Measurements from ENCODE around the gene FRMD5. TPM values are rescaled to one million over a fixed set of nuclear protein-coding genes. Genes with fewer than 3 reads are reported as not detected.

FRMD5 gene
- total RNA-seq, 1 experiment from 2014 or later: 6.5 TPM

DNA sequence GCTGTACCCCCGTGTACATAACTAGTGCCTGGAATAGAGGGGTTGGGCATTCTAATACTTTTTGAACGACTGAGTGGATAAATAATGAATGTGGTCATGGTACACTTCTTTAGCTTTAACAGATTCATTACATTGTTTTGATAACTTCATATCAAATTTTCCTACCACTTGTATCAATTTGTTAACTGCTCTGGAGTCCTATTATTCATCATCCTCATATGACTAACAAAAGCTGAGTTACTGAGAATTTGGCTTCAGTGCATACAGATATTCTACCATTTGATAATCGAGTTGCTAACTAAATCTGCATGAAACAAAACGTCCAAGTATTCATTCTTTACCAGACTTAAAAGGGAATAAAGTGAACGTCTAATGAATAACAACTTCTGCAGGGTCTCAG lies 31.7 kb downstream of the FRMD5 start:
- POLR2A ChIA-PET (ENCODE audit: unreplicated experiment): interaction anchor here (0.8 kb wide), 1 partner anchor 137 kb away, joined by 3 read pairs; no protein-coding TSS in a partner anchor
- H3K27me3 ChIP-seq (ENCODE audit: insufficient read depth, low read depth): no peaks in the 10 kb centered on the region
- no TSS peak for BruUV-seq (replicated peaks)
- H2AFZ ChIP-seq: no peak overlapping the region
- TF ChIP-seq, protein P1, sequence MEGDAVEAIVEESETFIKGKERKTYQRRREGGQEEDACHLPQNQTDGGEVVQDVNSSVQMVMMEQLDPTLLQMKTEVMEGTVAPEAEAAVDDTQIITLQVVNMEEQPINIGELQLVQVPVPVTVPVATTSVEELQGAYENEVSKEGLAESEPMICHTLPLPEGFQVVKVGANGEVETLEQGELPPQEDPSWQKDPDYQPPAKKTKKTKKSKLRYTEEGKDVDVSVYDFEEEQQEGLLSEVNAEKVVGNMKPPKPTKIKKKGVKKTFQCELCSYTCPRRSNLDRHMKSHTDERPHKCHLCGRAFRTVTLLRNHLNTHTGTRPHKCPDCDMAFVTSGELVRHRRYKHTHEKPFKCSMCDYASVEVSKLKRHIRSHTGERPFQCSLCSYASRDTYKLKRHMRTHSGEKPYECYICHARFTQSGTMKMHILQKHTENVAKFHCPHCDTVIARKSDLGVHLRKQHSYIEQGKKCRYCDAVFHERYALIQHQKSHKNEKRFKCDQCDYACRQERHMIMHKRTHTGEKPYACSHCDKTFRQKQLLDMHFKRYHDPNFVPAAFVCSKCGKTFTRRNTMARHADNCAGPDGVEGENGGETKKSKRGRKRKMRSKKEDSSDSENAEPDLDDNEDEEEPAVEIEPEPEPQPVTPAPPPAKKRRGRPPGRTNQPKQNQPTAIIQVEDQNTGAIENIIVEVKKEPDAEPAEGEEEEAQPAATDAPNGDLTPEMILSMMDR (conservative IDR thresholded peaks at IDR 0.05): no peak
- no peak for TF ChIP-seq EZH2 (IDR thresholded peaks at IDR 0.05; ENCODE audit: low read depth)
- CTCF ChIA-PET: no interaction called here
- intact Hi-C loops (cut with micrococcal nuclease; ENCODE audit: unreplicated experiment): no loop called here
- no peaks in the 10 kb centered on the region for H3K9me3 ChIP-seq (ENCODE audit: insufficient read depth, low read depth)
- no peak overlapping the region for H3K27ac ChIP-seq
- no peaks in the 10 kb centered on the region for H3K9me2 ChIP-seq (ENCODE audit: insufficient read depth)
- H3K4me1 ChIP-seq (replicated peaks; ENCODE audit: insufficient read depth): peaks cover 19% of the 10 kb centered on the region
- H3K79me2 ChIP-seq (ENCODE audit: low read depth): no peaks in the 10 kb centered on the region
- peaks cover 8% of the 10 kb centered on the region for H3F3A ChIP-seq (ENCODE audit: insufficient read depth, low read depth)
- no peak for DNase-seq
- no peaks in the 10 kb centered on the region for H4K20me1 ChIP-seq (ENCODE audit: insufficient read depth)
- H3K36me3 ChIP-seq (ENCODE audit: low read depth): no peaks in the 10 kb centered on the region
- no peak overlapping the region for H3K4me3 ChIP-seq
- H3K4me2 ChIP-seq: no peak overlapping the region

DNA sequence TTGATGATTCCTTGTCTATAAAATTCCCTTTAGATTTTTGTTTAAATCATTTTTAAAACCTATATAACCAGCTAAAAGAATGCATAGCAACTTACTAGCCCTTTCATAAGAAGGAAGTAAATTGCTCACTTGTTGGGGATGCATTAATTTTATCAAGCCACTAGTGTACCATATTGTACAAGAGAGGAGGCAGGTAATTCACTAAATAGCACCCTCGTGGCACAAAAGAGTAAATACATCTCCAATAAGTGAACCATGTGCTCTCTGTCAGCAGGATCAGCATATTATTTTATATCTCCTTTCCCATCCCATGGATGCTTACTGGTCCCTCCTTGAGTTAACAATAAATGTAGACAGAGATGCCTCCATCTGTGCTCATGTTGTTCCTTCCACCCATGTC lies 34.3 kb downstream of the FRMD5 start:
- Histone ChIP-seq H3K4me2 (no peak overlapping the region), H2AFZ (no peak overlapping the region), H3K9me3 (ENCODE audit: insufficient read depth, low read depth) (no peaks in the 10 kb centered on the region), H3K36me3 (ENCODE audit: low read depth) (no peaks in the 10 kb centered on the region), H3K4me3 (no peak overlapping the region), H3K27ac (no peak overlapping the region), H3K9me2 (ENCODE audit: insufficient read depth) (no peaks in the 10 kb centered on the region), H3K27me3 (ENCODE audit: insufficient read depth, low read depth) (no peaks in the 10 kb centered on the region), H3F3A (ENCODE audit: insufficient read depth, low read depth) (peaks cover 27% of the 10 kb centered on the region), H4K20me1 (ENCODE audit: insufficient read depth) (no peaks in the 10 kb centered on the region), H3K4me1 (replicated peaks; ENCODE audit: insufficient read depth) (peaks cover 39% of the 10 kb centered on the region), H3K79me2 (ENCODE audit: low read depth) (no peaks in the 10 kb centered on the region)
- BruUV-seq (replicated peaks): no TSS peak
- DNase-seq: no peak
- TF ChIP-seq, protein P1 (conservative IDR thresholded peaks at IDR 0.05): no peak
- TF ChIP-seq EZH2 (IDR thresholded peaks at IDR 0.05; ENCODE audit: low read depth): no peak
- ChIA-PET POLR2A (ENCODE audit: unreplicated experiment) (no interaction called here), CTCF (no interaction called here)
- intact Hi-C loops (cut with micrococcal nuclease; ENCODE audit: unreplicated experiment): no loop called here

DNA sequence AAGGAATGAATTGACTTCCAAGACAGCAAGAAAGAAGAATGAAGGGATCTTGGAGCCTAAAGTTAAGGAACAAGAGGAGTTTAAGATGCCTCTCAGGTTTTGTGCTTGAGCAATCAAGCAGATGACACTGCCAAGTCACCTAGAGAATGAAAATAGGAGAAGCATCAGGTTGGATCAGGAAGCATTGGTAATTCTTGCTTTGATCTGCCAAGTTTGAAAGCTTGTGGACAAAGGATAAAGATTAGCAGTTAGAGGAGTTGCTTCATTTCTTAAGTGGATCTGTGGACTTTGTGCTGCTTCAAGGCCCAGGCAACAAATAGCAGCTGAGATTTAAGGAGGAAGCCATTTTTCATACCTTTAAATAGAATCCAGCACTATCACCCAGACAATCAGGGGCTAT lies 35.6 kb downstream of the FRMD5 start:
- no peak overlapping the region for H3K27ac ChIP-seq
- no peak for TF ChIP-seq EZH2 (IDR thresholded peaks at IDR 0.05; ENCODE audit: low read depth)
- TF ChIP-seq, protein P1 (conservative IDR thresholded peaks at IDR 0.05): no peak
- intact Hi-C loops (cut with micrococcal nuclease; ENCODE audit: unreplicated experiment): loop anchor here (5.0 kb wide), 1 partner anchor 568 kb away; no protein-coding TSS in a partner anchor
- no peaks in the 10 kb centered on the region for H3K79me2 ChIP-seq (ENCODE audit: low read depth)
- H3K36me3 ChIP-seq (ENCODE audit: low read depth): no peaks in the 10 kb centered on the region
- H3K4me2 ChIP-seq: peak overlapping the region; percentile 70; the same call in 1 of the 2 replicates
- POLR2A ChIA-PET (ENCODE audit: unreplicated experiment): no interaction called here
- H3K4me1 ChIP-seq (replicated peaks; ENCODE audit: insufficient read depth): peaks cover 39% of the 10 kb centered on the region
- H3F3A ChIP-seq (ENCODE audit: insufficient read depth, low read depth): peaks cover 27% of the 10 kb centered on the region
- H3K4me3 ChIP-seq: no peak overlapping the region
- H4K20me1 ChIP-seq (ENCODE audit: insufficient read depth): no peaks in the 10 kb centered on the region
- H3K27me3 ChIP-seq (ENCODE audit: insufficient read depth, low read depth): no peaks in the 10 kb centered on the region
- no peak overlapping the region for H2AFZ ChIP-seq
- H3K9me2 ChIP-seq (ENCODE audit: insufficient read depth): no peaks in the 10 kb centered on the region
- no TSS peak for BruUV-seq (replicated peaks)
- CTCF ChIA-PET: no interaction called here
- no peaks in the 10 kb centered on the region for H3K9me3 ChIP-seq (ENCODE audit: insufficient read depth, low read depth)
- no peak for DNase-seq
